Measurements from ENCODE around the gene PLA2G5.

The PLA2G5 gene

GRCh38 chr1:20035114-20035513 lies 34.9 kb upstream of the PLA2G5 start:
- TF ChIP-seq ZNF70 (CRISPR knock-in tag; IDR thresholded peaks at IDR 0.05) (no peak), OSR1 (CRISPR knock-in tag; IDR thresholded peaks at IDR 0.05) (no peak), ESRRG (CRISPR knock-in tag; IDR thresholded peaks at IDR 0.05) (no peak), RARB (CRISPR knock-in tag; IDR thresholded peaks at IDR 0.05) (no peak), SNAI2 (CRISPR knock-in tag; IDR thresholded peaks at IDR 0.05) (no peak), TCF4 (CRISPR knock-in tag; IDR thresholded peaks at IDR 0.05; ENCODE audit: borderline replicate concordance) (no peak), ZNF8 (CRISPR knock-in tag; IDR thresholded peaks at IDR 0.05) (no peak), TOX (CRISPR knock-in tag; IDR thresholded peaks at IDR 0.05; ENCODE audit: borderline replicate concordance) (no peak), GLIS3 (CRISPR knock-in tag; IDR thresholded peaks at IDR 0.05) (no peak), ZC3H10 (CRISPR knock-in tag; IDR thresholded peaks at IDR 0.05) (no peak), ZFP3 (CRISPR knock-in tag; IDR thresholded peaks at IDR 0.05) (no peak)
- TF ChIP-seq, protein P1, sequence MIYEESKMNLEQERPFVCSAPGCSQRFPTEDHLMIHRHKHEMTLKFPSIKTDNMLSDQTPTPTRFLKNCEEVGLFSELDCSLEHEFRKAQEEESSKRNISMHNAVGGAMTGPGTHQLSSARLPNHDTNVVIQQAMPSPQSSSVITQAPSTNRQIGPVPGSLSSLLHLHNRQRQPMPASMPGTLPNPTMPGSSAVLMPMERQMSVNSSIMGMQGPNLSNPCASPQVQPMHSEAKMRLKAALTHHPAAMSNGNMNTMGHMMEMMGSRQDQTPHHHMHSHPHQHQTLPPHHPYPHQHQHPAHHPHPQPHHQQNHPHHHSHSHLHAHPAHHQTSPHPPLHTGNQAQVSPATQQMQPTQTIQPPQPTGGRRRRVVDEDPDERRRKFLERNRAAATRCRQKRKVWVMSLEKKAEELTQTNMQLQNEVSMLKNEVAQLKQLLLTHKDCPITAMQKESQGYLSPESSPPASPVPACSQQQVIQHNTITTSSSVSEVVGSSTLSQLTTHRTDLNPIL (CRISPR knock-in tag; IDR thresholded peaks at IDR 0.05; ENCODE audit: low read depth), result no peak

DNA sequence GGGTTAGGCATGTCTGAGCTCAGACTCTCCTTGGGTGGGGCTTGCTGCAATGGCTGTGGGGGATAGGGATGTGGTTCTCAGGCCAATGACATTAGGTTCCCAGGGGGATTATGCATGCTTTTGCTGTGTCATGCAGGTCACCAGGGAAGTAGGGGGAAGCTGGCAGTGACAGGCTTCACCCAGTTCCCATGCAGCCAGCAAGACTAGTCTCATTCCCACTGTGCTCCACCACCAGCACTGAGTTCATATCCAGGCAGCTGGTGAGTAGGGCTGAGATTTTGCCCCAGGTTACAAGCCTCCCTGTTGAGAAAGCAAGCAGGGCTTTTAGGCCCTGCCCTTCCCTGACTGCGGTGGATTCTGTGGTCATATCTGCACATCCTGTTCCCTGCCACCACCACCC lies 32.1 kb upstream of the PLA2G5 start:
- TF ChIP-seq BACH2 (CRISPR knock-in tag; IDR thresholded peaks at IDR 0.05; ENCODE audit: borderline replicate concordance) (no peak), CSDC2 (CRISPR knock-in tag; IDR thresholded peaks at IDR 0.05) (no peak), POU6F1 (CRISPR knock-in tag; IDR thresholded peaks at IDR 0.05; ENCODE audit: borderline replicate concordance, low read depth) (no peak), GLIS3 (CRISPR knock-in tag; IDR thresholded peaks at IDR 0.05) (no peak), OSR1 (CRISPR knock-in tag; IDR thresholded peaks at IDR 0.05) (no peak), RARB (CRISPR knock-in tag; IDR thresholded peaks at IDR 0.05) (no peak), TOX (CRISPR knock-in tag; IDR thresholded peaks at IDR 0.05; ENCODE audit: borderline replicate concordance) (no peak), TCF4 (CRISPR knock-in tag; IDR thresholded peaks at IDR 0.05; ENCODE audit: borderline replicate concordance) (no peak), ZFP3 (CRISPR knock-in tag; IDR thresholded peaks at IDR 0.05) (no peak), TSHZ2 (CRISPR knock-in tag; IDR thresholded peaks at IDR 0.05) (no peak), SNAI2 (CRISPR knock-in tag; IDR thresholded peaks at IDR 0.05) (no peak), ISL1 (CRISPR knock-in tag; IDR thresholded peaks at IDR 0.05) (no peak), CSRNP3 (CRISPR knock-in tag; IDR thresholded peaks at IDR 0.05) (no peak), ZNF565 (CRISPR knock-in tag; conservative IDR thresholded peaks at IDR 0.05; ENCODE audit: low read depth) (no peak), ZC3H10 (CRISPR knock-in tag; IDR thresholded peaks at IDR 0.05) (no peak), ZNF70 (CRISPR knock-in tag; IDR thresholded peaks at IDR 0.05) (no peak), PATZ1 (CRISPR knock-in tag; IDR thresholded peaks at IDR 0.05; ENCODE audit: borderline replicate concordance) (no peak), ESRRG (CRISPR knock-in tag; IDR thresholded peaks at IDR 0.05) (no peak), ZFP30 (CRISPR knock-in tag; IDR thresholded peaks at IDR 0.05) (no peak)
- TF ChIP-seq, protein P1 (CRISPR knock-in tag; IDR thresholded peaks at IDR 0.05; ENCODE audit: low read depth), result no peak
- ATAC-seq, result no peak

More at GRCh38 chr1:20035114-20035513, 34.9 kb upstream of the PLA2G5 start:
- ATAC-seq, result no peak
